ENCODE data around the gene DHX8. TPM values are rescaled to one million over a fixed set of nuclear protein-coding genes. Genes with fewer than 3 reads are reported as not detected.
"Not testable (repeated sequence)": the region's sequence is repeated elsewhere in the genome, so short reads cannot be mapped to it uniquely, and the experiment has no call there.

DHX8 gene
- total and polyA plus RNA-seq, 4 donors, result 10.9 to 21.3 (median 19.4) TPM

DNA sequence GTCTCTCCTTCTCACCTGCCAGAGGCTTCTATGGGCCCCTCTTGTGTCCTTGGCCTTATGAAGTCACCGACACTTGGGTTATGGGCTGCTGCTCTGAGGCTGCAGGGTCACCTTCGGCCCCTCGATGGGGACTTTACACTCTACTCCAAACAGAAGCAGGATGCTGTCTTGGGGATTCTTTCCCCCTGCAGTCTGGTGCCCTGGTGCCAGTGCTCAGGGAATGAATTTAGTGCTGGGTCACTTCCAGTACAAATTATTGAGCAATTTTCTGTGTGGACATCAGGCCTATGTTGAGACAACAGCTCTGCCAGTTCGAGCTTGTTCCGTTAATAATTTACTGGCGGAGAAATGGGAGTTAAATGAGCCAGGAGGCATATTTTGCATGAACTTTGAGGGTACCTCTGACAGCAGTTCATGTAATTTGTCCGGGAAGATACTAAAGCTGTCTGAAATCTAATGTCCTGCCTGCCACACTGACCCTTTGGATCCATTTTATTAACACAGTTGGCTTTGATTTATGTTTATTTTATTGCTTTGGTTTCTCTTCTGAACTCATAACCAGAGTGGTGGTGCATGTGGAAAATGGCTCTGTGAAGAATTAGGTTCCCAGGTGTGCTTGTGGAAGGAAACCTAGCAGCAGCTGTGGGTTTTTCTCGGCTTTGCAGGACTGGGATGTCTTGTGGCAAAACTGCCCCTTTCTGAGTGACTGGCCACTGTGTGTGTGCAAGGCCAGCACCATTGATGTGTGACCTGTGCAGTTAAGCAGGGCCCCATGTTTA is 34.1 kb upstream of the DHX8 start (continued):
- peak; percentile 93 for TF ChIP-seq YY1 (IDR thresholded peaks at IDR 0.05)
- no peak for TF ChIP-seq NR2F2 (IDR thresholded peaks at IDR 0.05)

DNA sequence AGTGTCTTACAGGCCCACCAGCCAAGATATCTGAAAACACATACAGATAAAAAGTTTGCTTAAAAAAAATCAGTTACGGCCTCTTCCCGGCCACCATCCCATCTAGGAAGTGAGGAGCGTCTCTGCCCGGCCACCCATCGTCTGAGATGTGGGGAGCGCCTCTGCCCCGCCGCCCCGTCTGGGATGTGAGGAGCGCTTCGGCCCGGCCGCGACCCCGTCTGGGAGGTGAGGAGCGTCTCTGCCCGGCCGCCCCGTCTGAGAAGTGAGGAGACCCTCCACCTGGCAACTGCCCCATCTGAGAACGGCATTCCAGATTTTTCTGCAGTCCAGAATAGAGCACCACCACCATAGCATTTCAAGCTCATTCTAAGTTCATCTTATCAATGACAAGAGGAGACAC is 33.0 kb upstream of the DHX8 start:
- Histone ChIP-seq H3K27ac (ENCODE audit: low read depth in 1 of 2, low read length in 2 of 2) (peak overlapping the region; percentile 81 to 99), H3K4me1 (ENCODE audit: control insufficient read depth in 4 of 4, insufficient read depth in 4 of 4, low read length in 3 of 4) (peaks cover 12 to 42% (median 34%) of the 10 kb centered on the region in 4 donors)
- 96% methylated on average over 20 of the region's 20 CpGs for WGBS

DNA sequence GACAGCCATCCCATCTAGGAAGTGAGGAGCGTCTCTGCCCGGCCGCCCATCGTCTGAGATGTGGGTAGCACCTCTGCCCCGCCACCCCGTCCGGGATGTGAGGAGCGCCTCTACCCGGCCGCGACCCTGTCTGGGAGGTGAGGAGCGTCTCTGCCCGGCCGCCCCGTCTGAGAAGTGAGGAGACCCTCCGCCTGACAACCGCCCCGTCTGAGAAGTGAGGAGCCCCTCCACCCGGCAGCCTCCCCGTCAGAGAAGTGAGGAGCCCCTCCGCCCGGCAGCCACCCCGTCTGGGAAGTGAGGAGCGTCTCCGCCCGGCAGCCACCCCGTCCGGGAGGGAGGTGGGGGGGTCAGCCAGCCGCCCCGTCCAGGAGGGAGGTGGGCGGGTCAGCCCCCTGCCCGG is 32.0 kb upstream of the DHX8 start:
- whole genome bisulfite sequencing, result 95% methylated on average over 32 of the region's 32 CpGs
- not testable (repeated sequence) for DNase-seq (ENCODE audit: low spot score); H3K9me3 ChIP-seq (ENCODE audit: control insufficient read depth in 4 of 4, low read length in 3 of 4); H3K4me3 ChIP-seq (ENCODE audit: low read depth in 1 of 3, low read length in 3 of 3); H3K36me3 ChIP-seq (ENCODE audit: control insufficient read depth in 4 of 4, insufficient read depth in 3 of 4, low read depth in 1 of 4, low read length in 3 of 4); H3K27me3 ChIP-seq (ENCODE audit: control insufficient read depth in 4 of 4, insufficient read depth in 4 of 4, low read length in 3 of 4); H3K9ac ChIP-seq (ENCODE audit: low read depth in 1 of 2, low read length in 2 of 2); H3K27ac ChIP-seq (ENCODE audit: low read depth in 1 of 2, low read length in 2 of 2)
- H3K4me1 ChIP-seq (ENCODE audit: control insufficient read depth in 4 of 4, insufficient read depth in 4 of 4, low read length in 3 of 4), result peaks cover 14 to 50% (median 43%) of the 10 kb centered on the region in 4 donors

More for the DNA sequence above, 33.0 kb upstream of the DHX8 start:
- not testable (repeated sequence) for H3K36me3 ChIP-seq (ENCODE audit: control insufficient read depth in 4 of 4, insufficient read depth in 3 of 4, low read depth in 1 of 4, low read length in 3 of 4); H3K4me3 ChIP-seq (ENCODE audit: low read depth in 1 of 3, low read length in 3 of 3); DNase-seq (ENCODE audit: low spot score); H3K9ac ChIP-seq (ENCODE audit: low read depth in 1 of 2, low read length in 2 of 2); H3K9me3 ChIP-seq (ENCODE audit: control insufficient read depth in 4 of 4, low read length in 3 of 4); H3K27me3 ChIP-seq (ENCODE audit: control insufficient read depth in 4 of 4, insufficient read depth in 4 of 4, low read length in 3 of 4)

DNA sequence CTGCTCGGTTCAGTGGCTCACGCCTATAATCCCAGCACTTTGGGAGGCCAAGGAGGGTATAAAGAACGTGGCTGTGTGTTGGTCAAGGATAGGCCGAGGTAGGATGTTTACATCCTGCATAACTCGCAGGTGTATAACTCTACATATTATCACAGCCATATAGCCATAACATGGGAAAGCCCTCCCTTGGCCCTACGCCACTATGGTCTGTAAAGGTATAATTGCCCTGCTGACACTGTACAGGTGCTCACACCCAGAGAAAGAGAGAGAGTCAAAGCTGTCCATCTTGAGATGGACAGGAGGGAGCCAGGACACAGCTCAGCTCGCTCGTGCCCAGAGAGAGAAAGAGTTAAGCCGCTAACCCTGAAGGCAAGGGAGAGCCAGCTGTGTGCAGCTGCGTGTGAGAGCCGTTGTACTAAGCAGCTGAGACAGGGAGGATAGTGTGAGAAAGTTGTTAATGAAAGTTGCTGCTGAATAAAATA is 30.4 kb upstream of the DHX8 start:
- no peak for DNase-seq (ENCODE audit: low spot score)
- H3K4me3 ChIP-seq (ENCODE audit: low read depth in 1 of 3, low read length in 3 of 3), result no peak overlapping the region
- 50% methylated on average over 11 of the region's 11 CpGs for WGBS
- no peaks in the 10 kb centered on the region for H3K27me3 ChIP-seq (ENCODE audit: control insufficient read depth in 4 of 4, insufficient read depth in 4 of 4, low read length in 3 of 4)
- peaks cover 21 to 66% (median 55%) of the 10 kb centered on the region in 4 donors for H3K4me1 ChIP-seq (ENCODE audit: control insufficient read depth in 4 of 4, insufficient read depth in 4 of 4, low read length in 3 of 4)
- no peaks in the 10 kb centered on the region for H3K36me3 ChIP-seq (ENCODE audit: control insufficient read depth in 4 of 4, insufficient read depth in 3 of 4, low read depth in 1 of 4, low read length in 3 of 4)
- peak overlapping the region; percentile 35 to 71 for H3K27ac ChIP-seq (ENCODE audit: low read depth in 1 of 2, low read length in 2 of 2)
- H3K9me3 ChIP-seq (ENCODE audit: control insufficient read depth in 4 of 4, low read length in 3 of 4), result no peaks in the 10 kb centered on the region
- no peak overlapping the region for H3K9ac ChIP-seq (ENCODE audit: low read depth in 1 of 2, low read length in 2 of 2)
- no peak for TF ChIP-seq SP1 (IDR thresholded peaks at IDR 0.05)
- TF ChIP-seq RAD21 (IDR thresholded peaks at IDR 0.05), result no peak
- no peak for TF ChIP-seq GABPA (IDR thresholded peaks at IDR 0.05 in 1 of 2, conservative IDR thresholded peaks at IDR 0.05 in 1 of 2)
- no peak for TF ChIP-seq HNF4A (conservative IDR thresholded peaks at IDR 0.05)
- no peak for TF ChIP-seq FOXA1 (IDR thresholded peaks at IDR 0.05)
- no peak for TF ChIP-seq JUND (IDR thresholded peaks at IDR 0.05)
- TF ChIP-seq, protein P1, sequence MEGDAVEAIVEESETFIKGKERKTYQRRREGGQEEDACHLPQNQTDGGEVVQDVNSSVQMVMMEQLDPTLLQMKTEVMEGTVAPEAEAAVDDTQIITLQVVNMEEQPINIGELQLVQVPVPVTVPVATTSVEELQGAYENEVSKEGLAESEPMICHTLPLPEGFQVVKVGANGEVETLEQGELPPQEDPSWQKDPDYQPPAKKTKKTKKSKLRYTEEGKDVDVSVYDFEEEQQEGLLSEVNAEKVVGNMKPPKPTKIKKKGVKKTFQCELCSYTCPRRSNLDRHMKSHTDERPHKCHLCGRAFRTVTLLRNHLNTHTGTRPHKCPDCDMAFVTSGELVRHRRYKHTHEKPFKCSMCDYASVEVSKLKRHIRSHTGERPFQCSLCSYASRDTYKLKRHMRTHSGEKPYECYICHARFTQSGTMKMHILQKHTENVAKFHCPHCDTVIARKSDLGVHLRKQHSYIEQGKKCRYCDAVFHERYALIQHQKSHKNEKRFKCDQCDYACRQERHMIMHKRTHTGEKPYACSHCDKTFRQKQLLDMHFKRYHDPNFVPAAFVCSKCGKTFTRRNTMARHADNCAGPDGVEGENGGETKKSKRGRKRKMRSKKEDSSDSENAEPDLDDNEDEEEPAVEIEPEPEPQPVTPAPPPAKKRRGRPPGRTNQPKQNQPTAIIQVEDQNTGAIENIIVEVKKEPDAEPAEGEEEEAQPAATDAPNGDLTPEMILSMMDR (IDR thresholded peaks at IDR 0.05; ENCODE audit: low read depth, low read length, missing input control), result no peak
- no peak for TF ChIP-seq RXRA (IDR thresholded peaks at IDR 0.05)
- no peak for TF ChIP-seq TAF1 (conservative IDR thresholded peaks at IDR 0.05)
- TF ChIP-seq, protein P2, sequence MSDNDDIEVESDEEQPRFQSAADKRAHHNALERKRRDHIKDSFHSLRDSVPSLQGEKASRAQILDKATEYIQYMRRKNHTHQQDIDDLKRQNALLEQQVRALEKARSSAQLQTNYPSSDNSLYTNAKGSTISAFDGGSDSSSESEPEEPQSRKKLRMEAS (IDR thresholded peaks at IDR 0.05), result no peak
- TF ChIP-seq FOXA2 (IDR thresholded peaks at IDR 0.05), result no peak
- TF ChIP-seq, protein P3, sequence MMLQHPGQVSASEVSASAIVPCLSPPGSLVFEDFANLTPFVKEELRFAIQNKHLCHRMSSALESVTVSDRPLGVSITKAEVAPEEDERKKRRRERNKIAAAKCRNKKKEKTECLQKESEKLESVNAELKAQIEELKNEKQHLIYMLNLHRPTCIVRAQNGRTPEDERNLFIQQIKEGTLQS (IDR thresholded peaks at IDR 0.05), result no peak
- TF ChIP-seq, protein P4, sequence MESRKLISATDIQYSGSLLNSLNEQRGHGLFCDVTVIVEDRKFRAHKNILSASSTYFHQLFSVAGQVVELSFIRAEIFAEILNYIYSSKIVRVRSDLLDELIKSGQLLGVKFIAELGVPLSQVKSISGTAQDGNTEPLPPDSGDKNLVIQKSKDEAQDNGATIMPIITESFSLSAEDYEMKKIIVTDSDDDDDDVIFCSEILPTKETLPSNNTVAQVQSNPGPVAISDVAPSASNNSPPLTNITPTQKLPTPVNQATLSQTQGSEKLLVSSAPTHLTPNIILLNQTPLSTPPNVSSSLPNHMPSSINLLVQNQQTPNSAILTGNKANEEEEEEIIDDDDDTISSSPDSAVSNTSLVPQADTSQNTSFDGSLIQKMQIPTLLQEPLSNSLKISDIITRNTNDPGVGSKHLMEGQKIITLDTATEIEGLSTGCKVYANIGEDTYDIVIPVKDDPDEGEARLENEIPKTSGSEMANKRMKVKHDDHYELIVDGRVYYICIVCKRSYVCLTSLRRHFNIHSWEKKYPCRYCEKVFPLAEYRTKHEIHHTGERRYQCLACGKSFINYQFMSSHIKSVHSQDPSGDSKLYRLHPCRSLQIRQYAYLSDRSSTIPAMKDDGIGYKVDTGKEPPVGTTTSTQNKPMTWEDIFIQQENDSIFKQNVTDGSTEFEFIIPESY (IDR thresholded peaks at IDR 0.05), result no peak
- no peak for TF ChIP-seq EGR1 (IDR thresholded peaks at IDR 0.05; ENCODE audit: low read depth in 2 of 2)
